Hypothalamus (tissue), 51 donors: ENCODE measurements around the gene SLC25A45.

ENCODE experiments used
- DNase-seq, 51 donors: peaks; one replicate each; lab custom pipeline; 2025; lab: John Stamatoyannopoulos, UW

The SLC25A45 gene

DNA sequence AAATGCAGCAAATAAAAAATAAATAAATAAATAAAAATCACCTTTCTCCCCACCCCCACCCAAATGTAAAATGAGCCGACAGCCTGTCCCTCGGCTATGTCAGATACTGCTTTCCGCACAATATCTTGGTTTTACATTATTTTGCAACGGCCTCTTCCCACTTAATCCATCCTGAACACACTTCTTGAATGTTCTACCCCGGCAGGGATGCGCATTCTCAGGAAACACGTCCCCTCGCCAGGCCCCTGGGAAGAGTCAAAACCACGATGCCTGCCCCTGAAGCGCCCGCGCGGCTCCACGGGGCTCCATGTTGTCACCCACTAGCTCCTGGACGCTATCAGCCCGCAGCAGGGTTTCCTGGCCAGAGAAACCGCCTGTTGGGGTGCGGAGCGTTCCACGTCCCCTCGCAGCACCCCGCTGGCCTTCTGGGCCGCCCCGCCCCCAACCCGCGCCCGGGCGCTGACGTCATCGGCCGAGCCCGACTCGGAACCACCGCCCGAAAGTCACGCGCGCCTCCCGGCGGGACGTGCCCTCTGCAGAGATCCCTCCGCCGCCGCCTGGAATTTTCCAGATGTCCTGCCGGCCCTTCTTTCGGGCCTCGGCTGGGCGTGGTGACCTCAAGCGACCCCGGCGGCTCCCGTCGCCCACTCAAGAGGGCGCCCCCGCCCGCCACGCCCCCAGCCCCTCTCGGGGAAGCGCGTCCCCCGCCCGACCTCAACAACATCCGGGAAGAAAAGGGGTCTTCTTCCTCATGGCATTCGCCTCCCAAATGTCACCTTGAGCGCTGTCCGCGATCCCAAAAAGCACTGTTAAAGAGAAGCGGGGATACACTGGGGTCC, 39.6 kb upstream of the SLC25A45 start:
- DNase-seq = peak; percentile 77 to 99 (median 95)

DNA sequence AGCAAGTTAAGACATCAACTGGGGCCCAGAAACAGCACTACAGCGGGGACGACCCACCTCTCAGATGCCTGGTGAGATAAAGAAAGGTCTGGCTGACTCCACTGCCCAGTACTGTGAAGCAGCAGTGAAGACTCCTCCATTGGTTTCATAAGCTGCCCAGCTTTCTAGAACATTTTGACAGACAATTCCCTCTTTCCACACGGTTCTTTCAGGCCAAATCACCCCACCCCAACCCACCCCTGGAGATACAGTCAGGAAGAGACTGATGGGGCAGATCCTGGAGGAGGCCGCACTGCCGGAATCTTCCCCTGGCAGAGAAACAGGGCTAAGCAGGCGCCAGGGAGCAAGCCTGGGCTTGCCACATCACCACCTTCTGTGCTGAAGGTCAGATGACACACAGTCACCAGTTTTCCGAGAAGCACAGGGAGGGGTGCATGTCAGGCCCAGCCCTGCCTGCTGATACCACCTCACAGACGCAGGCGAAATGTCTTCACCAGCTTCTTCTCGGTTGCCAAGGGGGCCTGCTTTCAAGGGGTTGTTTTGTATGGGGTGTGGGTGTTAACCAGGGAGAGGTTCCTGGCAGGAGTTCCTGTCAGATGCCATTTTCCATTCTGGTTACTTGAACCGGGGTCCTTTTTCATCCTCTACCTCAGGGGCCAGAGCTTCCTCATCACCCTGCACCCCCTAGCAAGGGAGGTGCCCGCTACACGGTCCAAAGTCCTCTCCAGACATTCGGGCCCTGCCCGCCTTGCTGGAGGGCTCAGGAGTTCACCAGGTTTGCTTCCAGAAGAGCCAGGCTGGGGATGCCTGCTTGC, 38.7 kb upstream of the SLC25A45 start:
- peak; percentile 39 to 97 (median 84) for DNase-seq

DNA sequence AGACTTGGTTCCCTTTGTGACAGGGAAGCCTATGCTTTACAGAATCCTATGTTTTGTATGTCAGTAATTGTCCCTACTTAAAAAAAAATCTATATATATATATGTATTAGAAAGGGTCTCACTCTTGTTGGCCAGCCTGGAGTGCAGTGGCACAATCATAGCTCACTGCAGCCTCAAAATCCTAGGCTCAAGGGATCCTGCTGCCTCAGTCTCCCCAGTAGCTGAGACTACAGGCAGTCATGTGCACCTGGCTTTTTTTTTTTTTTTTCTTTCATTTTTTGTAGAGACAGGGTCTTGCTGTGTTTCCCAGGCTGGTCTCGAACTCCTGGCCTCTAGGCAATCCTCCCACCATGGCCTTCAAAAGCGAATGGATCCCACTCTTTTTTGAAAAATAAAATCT, 38.1 kb upstream of the SLC25A45 start:
- no peak for DNase-seq

DNA sequence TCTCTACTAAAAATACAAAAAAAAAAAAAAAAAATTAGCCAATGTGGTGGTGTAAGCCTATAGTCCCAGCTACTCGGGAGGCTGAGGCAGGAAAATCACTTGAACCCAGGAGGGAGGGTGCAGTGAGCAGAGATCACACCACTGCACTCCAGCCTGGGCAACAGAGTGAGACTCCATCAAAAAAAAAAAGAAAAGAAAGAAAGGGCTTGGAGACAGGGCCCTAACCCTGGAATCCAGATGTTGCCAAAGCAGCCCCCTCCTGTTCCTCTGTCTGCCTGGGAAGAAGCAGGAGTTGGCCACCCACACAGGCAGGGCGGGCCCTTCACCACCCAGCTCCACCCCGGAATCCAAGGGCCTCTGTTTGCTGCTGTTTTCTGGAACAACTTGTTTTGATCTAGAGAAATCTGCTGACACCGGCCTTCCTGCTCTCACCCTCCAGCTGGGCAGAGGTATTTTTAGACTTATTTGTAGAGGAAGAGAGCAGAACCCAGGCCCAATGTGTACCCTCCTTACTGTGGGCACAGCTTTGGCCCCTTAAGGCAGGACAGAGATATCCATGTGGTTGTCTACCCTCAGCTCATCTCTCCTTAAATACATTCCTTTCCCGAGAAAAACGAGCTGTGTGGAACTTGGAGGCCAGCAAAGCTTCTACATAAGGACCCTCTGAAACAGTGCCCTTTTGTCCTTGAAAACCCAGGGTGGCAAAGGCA, 37.5 kb upstream of the SLC25A45 start:
- DNase-seq = peak in 44 of 51 donors; percentile 45 to 95 (median 76)

DNA sequence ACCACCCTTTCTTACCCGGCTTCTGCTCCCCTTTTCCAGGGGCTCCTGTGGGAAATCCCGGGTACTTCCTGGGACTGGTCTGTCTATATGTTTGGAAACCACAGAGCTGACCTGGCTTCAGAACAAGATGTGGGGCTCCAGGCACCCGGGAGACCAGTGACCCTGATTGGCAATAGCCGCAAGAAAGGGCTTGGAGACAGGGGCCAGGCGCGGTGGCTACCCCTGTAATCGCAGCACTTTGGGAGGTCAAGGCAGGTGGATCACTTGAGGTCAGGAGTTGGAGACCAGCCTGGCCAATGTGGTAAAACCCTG, 37.0 kb upstream of the SLC25A45 start:
- no peak for DNase-seq

DNA sequence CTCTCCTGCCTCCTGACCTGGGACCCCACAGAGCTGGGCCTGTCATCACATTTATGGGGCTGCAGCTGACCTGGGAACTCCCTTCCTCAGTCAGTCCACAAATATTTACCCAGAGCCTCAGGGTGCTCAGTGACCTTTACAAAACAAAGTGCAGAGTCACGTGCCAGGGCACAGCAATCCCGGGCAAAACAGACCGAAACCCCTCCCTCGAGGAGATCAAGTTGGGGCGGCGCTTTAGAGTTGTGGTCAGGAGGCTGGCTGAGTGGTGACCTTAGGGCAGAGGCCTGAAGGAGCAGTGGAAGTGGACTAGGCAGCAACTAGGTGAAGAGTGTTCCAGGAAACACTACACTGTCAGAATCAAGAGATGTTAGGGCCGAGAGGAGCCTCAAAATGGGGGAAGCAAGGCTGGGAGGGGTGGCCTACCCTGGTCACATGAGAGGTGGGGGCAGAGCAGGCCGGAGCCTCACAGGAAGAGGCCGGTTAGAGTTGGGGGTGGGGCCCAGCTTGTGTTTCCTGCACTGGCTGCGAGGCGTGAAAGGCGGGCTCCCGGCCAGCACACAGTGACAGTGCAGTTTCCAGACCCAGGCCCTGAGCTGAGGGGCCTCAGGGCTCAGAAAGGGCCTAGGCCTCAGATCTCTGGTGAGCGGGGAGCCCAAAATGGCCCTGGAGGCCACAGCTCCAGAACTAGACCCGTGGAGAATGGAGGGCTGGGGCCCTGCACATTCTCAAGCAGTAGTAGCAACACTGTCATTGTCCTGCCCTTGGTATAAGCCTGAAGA, 36.4 kb upstream of the SLC25A45 start:
- DNase-seq = peak; percentile 63 to 97 (median 89)

DNA sequence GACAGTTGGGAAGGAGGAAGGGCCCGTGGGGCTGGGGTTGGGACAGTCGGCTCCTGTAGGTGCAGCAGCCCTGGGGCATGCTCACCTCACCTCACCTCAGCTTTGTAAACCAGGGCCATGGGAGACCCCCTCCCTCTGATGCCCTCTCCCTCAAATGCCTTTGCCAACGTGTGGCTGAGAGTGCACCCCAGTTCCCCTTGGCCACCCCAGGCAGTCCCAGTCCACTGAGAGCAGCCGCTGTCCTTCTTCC, 35.9 kb upstream of the SLC25A45 start:
- DNase-seq = no peak

DNA sequence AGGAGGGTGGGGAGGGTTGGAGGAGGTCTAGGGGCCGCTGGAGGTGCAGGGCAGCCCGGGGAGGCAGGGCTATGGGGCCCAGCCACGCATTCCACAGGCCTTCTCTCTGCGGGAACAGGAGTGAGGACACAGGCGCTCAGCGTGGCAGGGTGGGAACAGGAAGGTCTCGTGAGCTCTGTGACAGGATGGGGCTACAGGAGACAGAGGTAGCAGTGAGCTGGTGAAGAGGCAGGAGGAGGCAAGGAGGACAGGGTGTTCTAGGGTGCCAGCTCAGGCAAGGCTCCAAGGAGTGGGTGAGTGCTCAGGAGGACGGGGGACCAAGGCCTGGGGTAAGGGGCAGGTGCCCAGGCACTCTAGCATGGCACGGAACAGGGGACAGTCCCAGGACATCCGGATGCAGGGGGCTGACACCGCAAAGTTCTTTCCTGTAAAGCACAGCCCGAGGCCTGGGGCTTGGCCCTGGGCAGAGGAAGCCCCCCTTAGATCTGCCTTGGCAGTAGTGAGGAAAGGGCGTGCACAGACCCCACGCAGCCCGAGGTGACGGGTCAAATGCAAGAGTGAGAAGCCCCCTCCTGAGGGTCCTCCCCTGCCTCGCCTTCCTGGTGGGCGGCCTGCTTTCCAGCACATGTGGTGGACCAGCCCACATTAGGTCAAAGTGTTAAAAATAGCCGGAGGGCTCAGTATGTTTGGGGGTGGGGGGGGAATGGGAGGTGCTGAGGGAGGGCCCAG, 35.4 kb upstream of the SLC25A45 start:
- DNase-seq = peak in 1 of 51 donors; percentile 28

GRCh38 chr11:65416841-65417701, 34.6 kb upstream of the SLC25A45 start:
- peak in 4 of 51 donors; percentile 17 to 47 (median 34) for DNase-seq

- peak; percentile 36 to 97 (median 88) for DNase-seq
Measured at GRCh38 chr11:65416341-65416824, 33.9 kb upstream of the SLC25A45 start.

- no peak for DNase-seq
Measured at GRCh38 chr11:65415499-65416340, 33.3 kb upstream of the SLC25A45 start.

GRCh38 chr11:65414776-65415498, 32.5 kb upstream of the SLC25A45 start:
- peak in 1 of 51 donors; percentile 29 for DNase-seq

- peak in 1 of 51 donors; percentile 12 for DNase-seq
Measured at GRCh38 chr11:65413077-65413664, 30.7 kb upstream of the SLC25A45 start.

GRCh38 chr11:65412271-65413076, 30.0 kb upstream of the SLC25A45 start:
- no peak for DNase-seq

DNA sequence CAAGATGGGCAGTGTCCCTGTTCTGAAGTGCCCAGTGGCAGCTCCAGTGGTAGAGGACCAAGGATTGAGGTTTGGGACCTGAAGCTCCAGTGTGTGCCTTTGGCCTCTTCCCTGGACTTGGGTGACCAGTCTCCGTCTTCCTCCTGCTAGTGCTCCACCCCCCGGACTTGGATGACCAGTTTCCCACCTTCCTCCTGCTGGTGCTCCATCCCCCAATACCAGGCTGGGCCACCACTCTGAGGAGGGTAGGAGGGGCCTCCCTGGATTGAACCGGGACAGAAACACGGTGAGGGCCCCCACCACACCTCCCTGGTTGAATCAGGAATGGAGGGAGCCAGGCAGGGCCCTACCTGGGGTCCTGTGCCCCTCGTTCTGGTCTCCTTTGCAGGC, 29.2 kb upstream of the SLC25A45 start:
- no peak for DNase-seq
